KOPT-K1 (cell line): ENCODE results near the gene MPC1.

Source experiments
- H3K27ac ChIP-seq: fragments of 200-600 bp; sonication (generic); 2 replicates; pipeline ENCODE4 v1.5.1; 2016; ENCODE audit warnings: antibody characterized with exemption, mild to moderate bottlenecking, low read depth, low read length; ENCODE audit not compliant: poor library complexity, severe bottlenecking
- H3K36me3 ChIP-seq: fragments of 200-600 bp; sonication (generic); 2 replicates; pipeline ENCODE4 v1.5.1; 2017; ENCODE audit warnings: antibody characterized with exemption, mild to moderate bottlenecking, low read length, moderate library complexity; ENCODE audit not compliant: insufficient read depth
- H3K9me3 ChIP-seq: fragments of 200-600 bp; sonication (generic); 2 replicates; pipeline ENCODE4 v1.5.1; 2017; ENCODE audit warnings: antibody characterized with exemption, low read length, mild to moderate bottlenecking; ENCODE audit not compliant: insufficient read depth, poor library complexity, severe bottlenecking

Gene MPC1

GRCh38 chr6:166382933-166383801 lies at the start of gene MPC1:
MPC1 (minus strand) TSS chr6:166382940; CDS start chr6:166382876, 64 bp downstream.
- Histone ChIP-seq H3K27ac (peak within 1 kb of the TSS; percentile 65), H3K9me3 (no peaks in the 10 kb centered on the region), H3K36me3 (no peaks in the 10 kb centered on the region)

GRCh38 chr6:166430269-166430668 lies 47.5 kb upstream of the MPC1 start:
- H3K9me3 ChIP-seq, result no peaks in the 10 kb centered on the region

DNA sequence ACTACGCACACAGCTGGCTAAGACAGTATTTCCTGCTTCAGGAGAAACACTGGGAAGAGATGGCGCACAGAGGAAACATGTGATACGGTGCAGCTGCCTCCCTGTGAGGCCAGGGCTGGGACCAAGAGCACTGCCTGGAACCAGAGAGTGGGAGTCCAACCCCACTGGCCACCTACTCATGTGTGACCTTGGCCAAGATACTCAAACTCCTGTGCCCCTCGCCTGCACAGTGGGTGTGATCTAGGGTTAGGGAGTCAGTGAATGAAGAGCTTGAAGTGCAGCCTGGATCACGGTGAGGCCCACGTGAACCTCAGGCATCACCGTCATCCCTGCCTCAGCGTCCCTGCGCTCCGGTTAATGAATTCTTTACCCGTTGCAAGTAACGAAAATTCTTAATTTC lies 41.7 kb upstream of the MPC1 start:
- no peaks in the 10 kb centered on the region for H3K9me3 ChIP-seq
- H3K27ac ChIP-seq, result no peak overlapping the region
- H3K36me3 ChIP-seq, result no peaks in the 10 kb centered on the region

More at GRCh38 chr6:166430269-166430668, 47.5 kb upstream of the MPC1 start:
- Histone ChIP-seq H3K27ac (no peak overlapping the region), H3K36me3 (no peaks in the 10 kb centered on the region)

DNA sequence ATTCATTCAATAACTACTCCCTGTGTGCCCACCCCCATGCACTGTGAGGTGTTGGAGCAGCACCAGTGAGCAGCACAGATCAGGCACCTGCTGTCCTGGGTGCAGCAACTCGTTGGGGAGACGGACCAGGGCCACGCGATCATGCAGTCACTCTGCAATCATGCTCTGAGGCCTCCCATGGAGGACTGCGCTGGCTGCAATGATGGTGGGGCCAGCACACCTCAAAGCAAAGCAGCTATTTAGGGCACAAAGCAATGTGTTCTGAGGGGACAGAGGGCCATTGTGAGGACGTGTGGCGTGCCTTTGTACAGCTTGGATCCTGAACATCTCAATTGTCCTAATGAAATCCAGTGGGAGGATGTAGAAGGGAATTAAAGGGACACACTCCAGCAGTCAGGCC lies 41.0 kb upstream of the MPC1 start:
- Histone ChIP-seq H3K36me3 (no peaks in the 10 kb centered on the region), H3K9me3 (no peaks in the 10 kb centered on the region), H3K27ac (no peak overlapping the region)

- H3K36me3 ChIP-seq, result no peaks in the 10 kb centered on the region
- no peaks in the 10 kb centered on the region for H3K9me3 ChIP-seq
- no peak overlapping the region for H3K27ac ChIP-seq
These were observed 40.5 kb upstream of the MPC1 start for GRCh38 chr6:166423051-166423745.

- H3K36me3 ChIP-seq, result no peaks in the 10 kb centered on the region
- H3K9me3 ChIP-seq, result no peaks in the 10 kb centered on the region
- H3K27ac ChIP-seq, result no peak overlapping the region
These were observed 39.6 kb upstream of the MPC1 start for GRCh38 chr6:166422201-166422940.

DNA sequence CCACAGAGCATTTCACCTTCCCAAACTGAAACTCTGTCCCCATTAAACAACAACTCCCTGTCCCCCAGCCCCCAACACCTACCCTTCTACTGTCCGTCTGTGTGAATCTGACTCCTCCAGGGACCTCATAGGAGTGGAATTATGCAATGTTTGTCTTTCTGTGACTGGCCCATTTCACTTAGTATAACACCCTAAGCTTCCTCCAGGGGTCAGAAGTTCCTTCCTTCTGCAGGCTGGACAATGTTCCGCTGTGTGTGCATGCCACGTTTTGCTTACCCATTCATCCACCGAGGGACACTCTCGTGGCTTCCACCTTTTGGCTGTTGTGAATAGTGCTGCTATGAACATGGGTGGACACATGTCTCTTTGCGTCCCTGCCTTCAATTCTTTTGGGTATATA lies 37.6 kb upstream of the MPC1 start:
- H3K36me3 ChIP-seq, result no peaks in the 10 kb centered on the region
- H3K27ac ChIP-seq, result peak overlapping the region; percentile 66
- no peaks in the 10 kb centered on the region for H3K9me3 ChIP-seq

DNA sequence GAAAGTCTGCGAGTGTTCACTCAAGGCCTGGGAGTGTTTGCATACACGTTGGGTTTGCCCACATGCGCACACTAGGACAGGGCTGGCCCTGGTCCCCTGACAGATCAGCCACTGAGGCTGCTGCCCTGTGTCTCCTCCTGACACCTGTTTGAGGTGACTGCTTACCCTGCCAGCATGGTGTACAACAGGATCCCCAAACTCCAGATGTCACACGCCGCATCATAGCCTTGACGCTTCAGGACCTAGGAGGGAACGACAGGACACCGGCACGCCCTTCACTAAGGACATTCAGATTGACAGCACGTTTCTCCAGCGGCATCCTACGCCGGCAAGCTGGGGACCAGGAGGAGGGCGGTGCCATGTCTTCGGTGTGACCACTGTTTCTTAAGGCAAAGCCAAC lies 37.0 kb upstream of the MPC1 start:
- H3K9me3 ChIP-seq, result no peaks in the 10 kb centered on the region
- peak overlapping the region; percentile 66 for H3K27ac ChIP-seq
- no peaks in the 10 kb centered on the region for H3K36me3 ChIP-seq

DNA sequence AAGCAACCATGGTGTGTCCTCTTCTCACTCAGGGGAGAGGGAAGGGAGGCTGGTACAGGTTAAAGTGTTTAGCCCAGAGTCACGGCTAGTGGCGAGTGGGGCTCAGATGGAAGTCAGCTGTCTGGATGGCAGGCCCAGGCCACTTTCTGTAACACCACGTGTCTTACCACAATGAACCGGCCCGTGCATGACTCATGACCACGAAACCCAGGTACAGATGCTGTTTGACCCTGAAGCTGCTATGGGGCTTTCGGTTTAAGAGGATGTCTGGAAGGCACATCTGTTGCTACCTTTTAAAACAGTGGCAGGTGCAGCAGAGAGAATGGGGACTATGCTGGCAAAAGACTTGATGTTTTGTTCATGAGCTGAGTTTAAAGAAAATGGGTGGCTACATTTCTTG lies 36.5 kb upstream of the MPC1 start:
- Histone ChIP-seq H3K27ac (peak overlapping the region; percentile 66), H3K9me3 (no peaks in the 10 kb centered on the region), H3K36me3 (no peaks in the 10 kb centered on the region)

- peak overlapping the region; percentile 66 for H3K27ac ChIP-seq
- H3K36me3 ChIP-seq, result no peaks in the 10 kb centered on the region
- H3K9me3 ChIP-seq, result no peaks in the 10 kb centered on the region
These were observed 36.0 kb upstream of the MPC1 start for GRCh38 chr6:166418691-166419143.

- Histone ChIP-seq H3K9me3 (no peaks in the 10 kb centered on the region), H3K27ac (peak overlapping the region; percentile 62), H3K36me3 (no peaks in the 10 kb centered on the region)
These were observed 34.5 kb upstream of the MPC1 start for GRCh38 chr6:166417285-166417691.

- peak overlapping the region; percentile 68 for H3K27ac ChIP-seq
- H3K9me3 ChIP-seq, result no peaks in the 10 kb centered on the region
- H3K36me3 ChIP-seq, result no peaks in the 10 kb centered on the region
These were observed 33.1 kb upstream of the MPC1 start for GRCh38 chr6:166415833-166416347.

- Histone ChIP-seq H3K9me3 (no peaks in the 10 kb centered on the region), H3K36me3 (no peaks in the 10 kb centered on the region), H3K27ac (peak overlapping the region; percentile 68)
These were observed 32.6 kb upstream of the MPC1 start for GRCh38 chr6:166415306-166415705.

- Histone ChIP-seq H3K27ac (no peak overlapping the region), H3K36me3 (no peaks in the 10 kb centered on the region), H3K9me3 (no peaks in the 10 kb centered on the region)
These were observed 30.8 kb upstream of the MPC1 start for GRCh38 chr6:166413491-166413951.
